ENCODE data around the gene KRT6B.
A peak's percentile ranks its signal among the peaks of the same experiment; 100 is the strongest.

KRT6B gene

GRCh38 chr12:52494518-52494917, 42.6 kb upstream of the KRT6B start:
- TF ChIP-seq FOXM1 (IDR thresholded peaks at IDR 0.05; ENCODE audit: borderline replicate concordance, low read depth) (no peak), TEAD4 (IDR thresholded peaks at IDR 0.05) (peak; percentile 54), RAD21 (IDR thresholded peaks at IDR 0.05; ENCODE audit: low read depth) (no peak), CEBPB (IDR thresholded peaks at IDR 0.05) (peak; percentile 94)

- TF ChIP-seq FOXM1 (IDR thresholded peaks at IDR 0.05; ENCODE audit: borderline replicate concordance, low read depth), result no peak
- TF ChIP-seq CEBPB (IDR thresholded peaks at IDR 0.05), result no peak
- TF ChIP-seq TAF1 (IDR thresholded peaks at IDR 0.05; ENCODE audit: low read depth), result no peak
- TF ChIP-seq TCF12 (IDR thresholded peaks at IDR 0.05; ENCODE audit: low read depth), result no peak
- TF ChIP-seq YY1 (IDR thresholded peaks at IDR 0.05; ENCODE audit: low read depth), result no peak
- no peak for TF ChIP-seq ZBTB7A (IDR thresholded peaks at IDR 0.05; ENCODE audit: low read depth)
These were observed 42.2 kb upstream of the KRT6B start for GRCh38 chr12:52494100-52494499.

- no peak for TF ChIP-seq CREB1 (IDR thresholded peaks at IDR 0.05; ENCODE audit: low read depth)
- no peak for TF ChIP-seq RAD21 (IDR thresholded peaks at IDR 0.05; ENCODE audit: low read depth)
- TF ChIP-seq ZBTB7A (IDR thresholded peaks at IDR 0.05; ENCODE audit: low read depth), result no peak
- no peak for TF ChIP-seq EP300 (IDR thresholded peaks at IDR 0.05; ENCODE audit: borderline replicate concordance)
- no peak for TF ChIP-seq EGR1 (IDR thresholded peaks at IDR 0.05)
- no peak for TF ChIP-seq FOXM1 (IDR thresholded peaks at IDR 0.05; ENCODE audit: borderline replicate concordance, low read depth)
- no peak for TF ChIP-seq TEAD4 (IDR thresholded peaks at IDR 0.05)
- no peak for TF ChIP-seq MAX (IDR thresholded peaks at IDR 0.05)
- no peak for TF ChIP-seq CEBPB (IDR thresholded peaks at IDR 0.05)
- no peak for TF ChIP-seq YY1 (IDR thresholded peaks at IDR 0.05; ENCODE audit: low read depth)
- no peak for TF ChIP-seq USF1 (IDR thresholded peaks at IDR 0.05)
- TF ChIP-seq TCF12 (IDR thresholded peaks at IDR 0.05; ENCODE audit: low read depth), result no peak
These were observed 41.2 kb upstream of the KRT6B start, which contains the start of gene KRT6A for GRCh38 chr12:52493172-52493571. TSS of gene KRT6A (minus strand) at chr12:52493257. CDS start at chr12:52493188, 69 bp downstream.

GRCh38 chr12:52488736-52489135, 36.8 kb upstream of the KRT6B start:
- TF ChIP-seq CEBPB (IDR thresholded peaks at IDR 0.05) (no peak), TAF1 (IDR thresholded peaks at IDR 0.05; ENCODE audit: low read depth) (no peak), EGR1 (IDR thresholded peaks at IDR 0.05) (no peak), MAX (IDR thresholded peaks at IDR 0.05) (no peak), EP300 (IDR thresholded peaks at IDR 0.05; ENCODE audit: borderline replicate concordance) (no peak), USF1 (IDR thresholded peaks at IDR 0.05) (no peak), NFIC (IDR thresholded peaks at IDR 0.05) (no peak)

- TF ChIP-seq TEAD4 (IDR thresholded peaks at IDR 0.05) (no peak), TAF1 (IDR thresholded peaks at IDR 0.05; ENCODE audit: low read depth) (no peak), YY1 (IDR thresholded peaks at IDR 0.05; ENCODE audit: low read depth) (no peak), RAD21 (IDR thresholded peaks at IDR 0.05; ENCODE audit: low read depth) (no peak), USF1 (IDR thresholded peaks at IDR 0.05) (no peak), ZBTB7A (IDR thresholded peaks at IDR 0.05; ENCODE audit: low read depth) (no peak), REST (IDR thresholded peaks at IDR 0.05; ENCODE audit: low read depth) (no peak), EGR1 (IDR thresholded peaks at IDR 0.05) (no peak), FOXM1 (IDR thresholded peaks at IDR 0.05; ENCODE audit: borderline replicate concordance, low read depth) (no peak), TCF12 (IDR thresholded peaks at IDR 0.05; ENCODE audit: low read depth) (no peak)
These were observed 35.3 kb upstream of the KRT6B start for GRCh38 chr12:52487211-52487610.

GRCh38 chr12:52486166-52487105, 34.5 kb upstream of the KRT6B start:
- TF ChIP-seq CREB1 (IDR thresholded peaks at IDR 0.05; ENCODE audit: low read depth) (no peak), FOXM1 (IDR thresholded peaks at IDR 0.05; ENCODE audit: borderline replicate concordance, low read depth) (no peak), CEBPB (IDR thresholded peaks at IDR 0.05) (no peak), TEAD4 (IDR thresholded peaks at IDR 0.05) (no peak), YY1 (IDR thresholded peaks at IDR 0.05; ENCODE audit: low read depth) (no peak), TCF12 (IDR thresholded peaks at IDR 0.05; ENCODE audit: low read depth) (no peak), NFIC (IDR thresholded peaks at IDR 0.05) (no peak), RAD21 (IDR thresholded peaks at IDR 0.05; ENCODE audit: low read depth) (no peak), ZBTB7A (IDR thresholded peaks at IDR 0.05; ENCODE audit: low read depth) (no peak), MAX (IDR thresholded peaks at IDR 0.05) (no peak), USF1 (IDR thresholded peaks at IDR 0.05) (no peak), EP300 (IDR thresholded peaks at IDR 0.05; ENCODE audit: borderline replicate concordance) (no peak)
